ENCODE results near the gene CLSTN1.

The CLSTN1 gene

GRCh38 chr1:9744106-9744799, 79.5 kb downstream of the CLSTN1 start:
- no peak for TF ChIP-seq CTCF (IDR thresholded peaks at IDR 0.05; ENCODE audit: low read depth, low read length)
- in situ Hi-C loops (cut with HindIII; ENCODE audit: low sequenced_read_pairs), result no loop called here
- DNase-seq (ENCODE audit: low read depth, low spot score), result no peak
- H3K4me3 ChIP-seq (ENCODE audit: low read depth, low read length), result no peak overlapping the region

- in situ Hi-C loops (cut with HindIII; ENCODE audit: low sequenced_read_pairs), result no loop called here
- no peak overlapping the region for H3K4me3 ChIP-seq (ENCODE audit: low read depth, low read length)
- TF ChIP-seq CTCF (IDR thresholded peaks at IDR 0.05; ENCODE audit: low read depth, low read length), result no peak
- no peak for DNase-seq (ENCODE audit: low read depth, low spot score)
These were observed 86.1 kb downstream of the CLSTN1 start for GRCh38 chr1:9737671-9738070.

GRCh38 chr1:9737057-9737456, 86.7 kb downstream of the CLSTN1 start:
- in situ Hi-C loops (cut with HindIII; ENCODE audit: low sequenced_read_pairs), result no loop called here
- no peak for TF ChIP-seq CTCF (IDR thresholded peaks at IDR 0.05; ENCODE audit: low read depth, low read length)
- DNase-seq (ENCODE audit: low read depth, low spot score), result no peak
- no peak overlapping the region for H3K4me3 ChIP-seq (ENCODE audit: low read depth, low read length)

GRCh38 chr1:9736241-9736640, 87.5 kb downstream of the CLSTN1 start:
- H3K4me3 ChIP-seq (ENCODE audit: low read depth, low read length), result no peak overlapping the region
- DNase-seq (ENCODE audit: low read depth, low spot score), result no peak
- no peak for TF ChIP-seq CTCF (IDR thresholded peaks at IDR 0.05; ENCODE audit: low read depth, low read length)
- in situ Hi-C loops (cut with HindIII; ENCODE audit: low sequenced_read_pairs), result no loop called here

- DNase-seq (ENCODE audit: low read depth, low spot score), result no peak
- in situ Hi-C loops (cut with HindIII; ENCODE audit: low sequenced_read_pairs), result no loop called here
These were observed 88.0 kb downstream of the CLSTN1 start for GRCh38 chr1:9735800-9736199.

GRCh38 chr1:9733160-9733789, 90.5 kb downstream of the CLSTN1 start:
- in situ Hi-C loops (cut with HindIII; ENCODE audit: low sequenced_read_pairs), result no loop called here
- no peak for TF ChIP-seq CTCF (IDR thresholded peaks at IDR 0.05; ENCODE audit: low read depth, low read length)
- no peak for DNase-seq (ENCODE audit: low read depth, low spot score)

More at GRCh38 chr1:9735800-9736199, 88.0 kb downstream of the CLSTN1 start:
- no peak overlapping the region for H3K4me3 ChIP-seq (ENCODE audit: low read depth, low read length)
- no peak for TF ChIP-seq CTCF (IDR thresholded peaks at IDR 0.05; ENCODE audit: low read depth, low read length)

More at GRCh38 chr1:9733160-9733789, 90.5 kb downstream of the CLSTN1 start:
- no peak overlapping the region for H3K4me3 ChIP-seq (ENCODE audit: low read depth, low read length)
